GM13976 (cell line): Measurements from ENCODE around the gene NOSIP.
A peak's percentile ranks its signal among the peaks of the same experiment; 100 is the strongest.

ENCODE experiments used
- DNase-seq: peaks from one replicate; pipeline ENCODE4 v3.0.0; 2012; ENCODE audit warnings: low spot score
- in situ Hi-C: fragments of 300-500 bp; cut with MboI; formaldehyde crosslinking; loops from one replicate; pipeline ENCODE4 v1.12.0; 2022; ENCODE audit warnings: low sequenced_read_pairs, mixed read lengths, inconsistent platforms; ENCODE audit not compliant: unreplicated experiment
- TF ChIP-seq, protein P1 (sequence below): IDR thresholded peaks from 2 replicates; pipeline ENCODE4 v1.5.1; 2012; ENCODE audit warnings: borderline replicate concordance, mild to moderate bottlenecking; ENCODE audit not compliant: insufficient read depth; ENCODE audit errors: extremely low read depth, missing control alignments, control extremely low read depth

NOSIP gene

DNA sequence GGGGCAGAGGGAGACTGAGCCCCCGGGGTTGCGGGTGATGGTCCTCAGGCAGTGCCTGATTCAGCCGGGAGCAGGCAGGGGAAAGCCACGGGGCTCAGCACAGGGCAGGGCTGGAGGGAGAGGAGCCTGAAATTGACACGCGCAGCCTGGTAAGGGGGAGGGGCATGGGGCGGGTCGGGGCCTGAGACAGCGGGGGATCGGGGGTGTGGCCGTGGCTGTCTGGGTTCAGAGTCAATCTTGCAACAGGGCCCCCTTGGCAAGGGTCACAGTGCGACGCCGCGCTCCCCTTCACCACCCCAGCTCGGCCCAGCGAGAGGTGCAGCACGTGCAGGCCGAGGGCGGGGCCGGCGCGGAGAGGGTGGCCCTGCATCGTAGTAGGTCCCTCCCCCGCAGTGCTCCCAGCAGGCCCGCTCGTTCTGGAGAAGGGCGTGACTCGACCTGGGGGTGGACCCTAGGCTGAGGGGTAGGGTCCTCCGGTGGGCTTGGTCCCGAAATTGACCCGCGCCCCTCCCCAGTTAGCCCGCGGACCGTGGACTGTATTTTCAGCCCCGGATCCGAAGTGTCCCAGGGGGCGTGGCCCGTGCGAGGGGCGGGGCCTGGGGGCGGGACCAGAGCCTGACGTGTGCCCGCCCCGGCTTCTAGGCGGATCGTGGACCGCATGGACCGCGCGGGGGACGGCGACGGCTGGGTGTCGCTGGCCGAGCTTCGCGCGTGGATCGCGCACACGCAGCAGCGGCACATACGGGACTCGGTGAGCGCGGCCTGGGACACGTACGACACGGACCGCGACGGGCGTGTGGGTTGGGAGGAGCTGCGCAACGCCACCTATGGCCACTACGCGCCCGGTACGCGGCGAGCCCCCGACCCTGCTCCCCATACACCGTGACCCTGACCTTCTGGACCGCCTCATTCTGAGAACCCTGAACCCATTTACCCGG, 46.5 kb downstream of the NOSIP start:
- TF ChIP-seq, protein P1, sequence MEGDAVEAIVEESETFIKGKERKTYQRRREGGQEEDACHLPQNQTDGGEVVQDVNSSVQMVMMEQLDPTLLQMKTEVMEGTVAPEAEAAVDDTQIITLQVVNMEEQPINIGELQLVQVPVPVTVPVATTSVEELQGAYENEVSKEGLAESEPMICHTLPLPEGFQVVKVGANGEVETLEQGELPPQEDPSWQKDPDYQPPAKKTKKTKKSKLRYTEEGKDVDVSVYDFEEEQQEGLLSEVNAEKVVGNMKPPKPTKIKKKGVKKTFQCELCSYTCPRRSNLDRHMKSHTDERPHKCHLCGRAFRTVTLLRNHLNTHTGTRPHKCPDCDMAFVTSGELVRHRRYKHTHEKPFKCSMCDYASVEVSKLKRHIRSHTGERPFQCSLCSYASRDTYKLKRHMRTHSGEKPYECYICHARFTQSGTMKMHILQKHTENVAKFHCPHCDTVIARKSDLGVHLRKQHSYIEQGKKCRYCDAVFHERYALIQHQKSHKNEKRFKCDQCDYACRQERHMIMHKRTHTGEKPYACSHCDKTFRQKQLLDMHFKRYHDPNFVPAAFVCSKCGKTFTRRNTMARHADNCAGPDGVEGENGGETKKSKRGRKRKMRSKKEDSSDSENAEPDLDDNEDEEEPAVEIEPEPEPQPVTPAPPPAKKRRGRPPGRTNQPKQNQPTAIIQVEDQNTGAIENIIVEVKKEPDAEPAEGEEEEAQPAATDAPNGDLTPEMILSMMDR: peak; percentile 31
- in situ Hi-C loops: no loop called here
- peak; percentile 86 for DNase-seq

DNA sequence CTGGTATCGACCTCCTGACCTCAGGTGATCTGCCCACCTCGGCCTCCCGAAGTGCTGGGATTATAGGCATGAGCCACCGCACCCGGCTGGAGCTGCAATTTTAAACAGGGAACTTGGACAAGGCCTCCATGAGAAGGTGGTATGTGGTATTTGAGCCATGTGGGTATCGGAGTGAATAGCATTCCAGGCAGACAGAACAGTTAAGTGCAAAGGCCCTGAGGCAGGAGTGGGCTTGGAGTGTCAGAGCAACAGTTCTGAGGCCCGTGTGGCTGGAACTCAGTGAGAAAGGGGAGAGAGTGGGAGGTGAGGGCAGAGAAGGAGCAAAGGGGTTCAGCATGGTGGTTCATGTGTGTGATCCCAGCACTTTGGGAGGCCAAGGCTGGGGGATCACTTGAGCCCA, 49.6 kb downstream of the NOSIP start:
- DNase-seq: no peak
- TF ChIP-seq, protein P1: no peak
- in situ Hi-C loops: no loop called here

DNA sequence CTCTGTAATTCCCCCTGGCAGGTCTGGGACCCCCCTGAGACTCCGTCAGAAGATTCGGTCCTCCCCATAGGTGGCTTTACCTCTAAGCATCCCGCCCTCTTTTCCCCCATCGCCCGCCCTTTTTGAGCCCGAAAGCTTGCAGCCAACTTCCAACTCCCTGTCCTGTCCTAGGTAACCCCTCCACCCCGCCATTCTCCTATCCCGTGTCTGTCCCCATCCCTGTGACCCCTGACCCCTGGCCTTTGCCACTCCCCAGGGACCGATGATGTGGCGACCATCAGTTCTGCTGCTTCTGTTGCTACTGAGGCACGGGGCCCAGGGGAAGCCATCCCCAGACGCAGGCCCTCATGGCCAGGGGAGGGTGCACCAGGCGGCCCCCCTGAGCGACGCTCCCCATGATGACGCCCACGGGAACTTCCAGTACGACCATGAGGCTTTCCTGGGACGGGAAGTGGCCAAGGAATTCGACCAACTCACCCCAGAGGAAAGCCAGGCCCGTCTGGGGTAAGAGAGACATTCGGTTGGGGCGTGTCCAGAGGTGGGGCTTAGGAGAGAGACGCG, 52.1 kb downstream of the NOSIP start:
- in situ Hi-C loops: no loop called here
- TF ChIP-seq, protein P1: no peak
- DNase-seq: no peak

DNA sequence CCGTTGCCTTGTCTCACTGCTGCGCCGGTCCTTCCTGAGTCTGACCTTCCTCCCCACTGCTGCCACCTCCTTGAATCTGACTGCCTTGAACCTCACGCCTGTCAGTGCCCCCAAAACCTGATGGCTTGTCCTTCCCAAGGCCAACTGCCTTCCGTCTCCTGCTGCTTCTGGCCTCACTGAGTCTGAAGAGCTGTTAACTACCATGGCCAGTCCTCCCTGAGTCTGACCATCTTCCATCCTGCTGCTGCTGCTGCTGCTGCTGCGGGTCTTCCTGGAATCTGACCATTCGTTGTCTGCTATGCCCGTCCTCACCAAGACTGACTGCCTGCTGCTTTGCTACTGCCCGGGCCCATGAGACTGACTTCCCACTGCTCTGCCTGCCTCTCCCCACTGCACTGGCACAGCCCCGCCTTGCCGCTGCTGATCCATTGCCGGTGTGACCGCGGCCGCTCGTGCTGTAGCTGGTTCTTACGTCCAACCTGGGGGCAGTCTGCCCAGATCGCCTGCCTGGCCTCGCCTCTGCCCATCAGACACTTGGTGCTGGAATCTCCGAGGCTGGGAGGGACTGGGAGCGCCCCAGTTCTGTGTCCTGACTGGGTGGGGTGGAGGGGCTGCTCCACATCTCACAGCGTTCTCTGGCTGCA, 55.4 kb downstream of the NOSIP start:
- in situ Hi-C loops: no loop called here
- TF ChIP-seq, protein P1: no peak
- DNase-seq: no peak

DNA sequence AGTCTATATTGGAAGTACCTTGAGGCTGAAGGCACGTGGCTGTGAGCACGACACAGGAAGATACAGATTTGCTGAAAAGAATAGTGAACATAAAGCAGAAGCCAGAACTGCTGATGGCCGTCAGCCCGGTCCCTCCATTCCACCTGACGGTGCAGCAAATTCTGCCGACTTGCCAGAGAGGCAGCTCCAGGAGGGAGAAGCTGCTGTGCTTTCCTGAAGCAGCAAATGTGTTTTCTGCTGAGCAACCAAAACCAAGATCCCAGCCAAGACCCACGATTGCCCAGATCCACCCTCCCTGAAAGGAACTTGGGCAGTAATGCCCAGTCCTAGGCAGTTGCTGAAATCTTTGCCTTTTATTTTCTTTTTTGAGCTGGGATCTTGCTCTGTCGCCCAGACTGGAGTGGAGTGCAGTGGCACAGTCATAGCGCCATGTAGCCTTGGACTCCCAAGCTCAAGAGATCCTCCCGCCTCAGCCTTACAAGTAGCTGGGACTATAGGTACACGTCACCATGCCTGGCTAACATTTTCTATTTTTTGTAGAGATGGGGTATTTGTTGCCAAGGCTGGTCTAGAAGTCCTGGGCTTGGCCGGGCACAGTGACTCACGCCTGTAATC, 59.5 kb downstream of the NOSIP start:
- in situ Hi-C loops: no loop called here
- TF ChIP-seq, protein P1: no peak
- no peak for DNase-seq

DNA sequence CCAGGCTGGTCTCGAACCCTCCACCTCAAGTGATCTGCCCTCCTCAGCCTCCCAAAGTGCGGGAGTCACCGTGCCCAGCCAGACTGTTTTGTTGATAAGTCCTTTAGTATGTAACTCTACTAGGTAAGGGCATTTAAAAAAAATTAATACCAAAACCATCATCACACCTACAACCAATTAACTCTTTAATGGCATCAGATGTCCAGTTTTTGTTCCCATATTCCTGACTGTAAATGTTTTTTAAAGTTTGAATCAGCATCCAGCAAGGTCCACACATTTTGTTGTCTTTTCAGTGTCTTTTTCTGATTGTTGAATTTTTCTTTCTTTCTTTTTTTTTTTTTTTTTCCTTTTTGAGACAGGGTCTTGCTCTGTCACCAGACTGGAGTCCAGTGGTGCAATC, 62.3 kb downstream of the NOSIP start:
- TF ChIP-seq, protein P1: no peak
- DNase-seq: no peak
- in situ Hi-C loops: no loop called here
